Measurements from ENCODE around the gene SAMD14.
"Not testable (repeated sequence)": the region's sequence is repeated elsewhere in the genome, so short reads cannot be mapped to it uniquely, and the experiment has no call there.

Gene SAMD14

DNA sequence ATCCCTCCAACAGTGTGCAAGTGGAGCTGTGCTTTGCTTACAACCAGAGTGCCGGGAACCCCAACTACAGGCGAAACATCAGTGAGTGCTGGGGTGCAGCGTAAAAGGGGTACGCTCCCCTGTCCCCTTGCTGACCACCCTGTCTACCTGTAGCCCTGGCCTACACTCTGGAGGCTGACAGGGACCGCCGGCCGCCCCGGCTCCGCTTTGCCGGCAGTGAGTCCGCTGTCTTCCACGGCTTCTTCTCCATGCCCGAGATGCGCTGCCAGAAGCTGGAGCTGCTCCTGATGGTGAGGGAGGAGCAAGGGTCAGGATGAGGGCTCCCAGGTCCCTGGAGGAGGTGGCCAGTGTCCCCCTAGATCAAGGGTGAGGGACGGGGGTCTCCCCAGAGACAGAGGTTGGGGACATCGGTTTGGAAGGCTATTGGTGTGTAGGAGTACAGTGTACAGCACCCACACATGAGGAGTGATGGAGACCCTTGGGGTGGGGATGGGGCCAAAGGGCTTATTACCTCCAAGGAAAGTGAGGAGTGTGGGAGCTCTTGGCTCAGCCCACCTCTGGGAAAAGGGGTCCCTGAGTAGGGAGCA lies 54.4 kb downstream of the SAMD14 start:
- no peak for DNase-seq (ENCODE audit: low spot score)

- DNase-seq (ENCODE audit: low spot score): no peak
These were observed 55.7 kb downstream of the SAMD14 start for GRCh38 chr17:50074227-50074626.

GRCh38 chr17:50072925-50073324 lies 57.0 kb downstream of the SAMD14 start:
- no peak for DNase-seq (ENCODE audit: low spot score)

GRCh38 chr17:50072130-50072529 lies 57.8 kb downstream of the SAMD14 start:
- no peak for DNase-seq (ENCODE audit: low spot score)

GRCh38 chr17:50071692-50072091 lies 58.3 kb downstream of the SAMD14 start:
- no peak for DNase-seq (ENCODE audit: low spot score)

- no peak for DNase-seq (ENCODE audit: low spot score)
These were observed 58.9 kb downstream of the SAMD14 start for GRCh38 chr17:50070908-50071680.

DNA sequence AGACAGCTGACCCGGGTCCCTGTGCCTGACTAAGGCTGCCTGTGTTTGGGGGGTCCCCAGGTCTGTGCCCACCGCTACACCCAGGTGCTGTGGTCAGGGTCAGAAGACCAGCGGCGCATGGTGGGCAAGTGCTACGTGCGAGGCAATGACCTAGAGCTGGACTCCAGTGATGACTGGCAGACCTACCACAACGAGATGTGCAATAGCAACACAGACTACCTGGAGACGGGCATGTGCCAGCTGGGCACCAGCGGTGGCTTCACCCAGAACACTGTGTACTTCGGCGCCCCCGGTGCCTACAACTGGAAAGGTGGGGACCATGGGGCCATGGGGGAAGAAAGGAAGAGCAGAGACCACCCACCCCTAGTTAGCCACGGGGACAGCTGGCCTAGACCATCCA lies 62.0 kb downstream of the SAMD14 start:
- DNase-seq (ENCODE audit: low spot score): no peak

DNA sequence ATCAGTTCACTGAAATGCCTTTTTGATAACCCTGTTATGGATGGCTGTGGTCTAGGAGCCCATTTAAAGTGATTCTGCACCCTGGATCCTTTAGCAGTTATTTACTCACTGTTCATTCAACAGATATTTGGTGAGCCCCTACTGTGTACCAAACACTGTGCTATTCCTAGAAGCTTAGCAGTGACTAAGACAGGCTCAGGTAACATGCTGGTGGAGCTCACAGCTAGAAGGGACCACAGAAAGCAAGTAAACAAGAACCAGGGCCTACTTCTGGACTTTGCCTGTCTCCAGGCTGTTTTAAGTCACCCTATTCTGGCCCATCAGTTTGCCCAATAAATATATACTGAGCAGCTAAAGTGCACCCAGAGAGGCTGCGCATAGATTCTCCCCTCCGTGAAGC lies 63.0 kb downstream of the SAMD14 start:
- DNase-seq (ENCODE audit: low spot score): no peak

DNA sequence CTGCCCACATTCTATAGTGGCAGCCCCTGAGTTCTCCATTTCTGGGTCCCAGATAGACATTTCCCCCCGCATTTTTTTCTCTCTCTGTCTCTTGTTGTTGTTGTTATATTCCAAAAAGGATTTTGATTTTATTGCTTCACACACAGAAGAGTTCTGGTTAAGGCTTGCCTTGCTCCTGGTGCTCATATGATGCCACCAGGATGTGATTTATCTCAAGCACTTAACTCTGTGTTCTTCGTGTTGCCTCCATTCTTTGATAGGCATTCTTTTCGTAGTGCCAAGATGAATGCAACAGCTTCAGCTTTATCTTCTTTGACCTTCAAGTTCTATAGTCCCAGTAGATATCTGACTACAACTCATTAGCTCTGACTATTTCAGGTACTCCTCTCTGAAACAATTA lies 64.9 kb downstream of the SAMD14 start:
- DNase-seq (ENCODE audit: low spot score): no peak

GRCh38 chr17:50064253-50065001 lies 65.5 kb downstream of the SAMD14 start:
- DNase-seq (ENCODE audit: low spot score): peak; percentile 43

- no peak for DNase-seq (ENCODE audit: low spot score)
These were observed 66.3 kb downstream of the SAMD14 start for GRCh38 chr17:50063561-50064252.

DNA sequence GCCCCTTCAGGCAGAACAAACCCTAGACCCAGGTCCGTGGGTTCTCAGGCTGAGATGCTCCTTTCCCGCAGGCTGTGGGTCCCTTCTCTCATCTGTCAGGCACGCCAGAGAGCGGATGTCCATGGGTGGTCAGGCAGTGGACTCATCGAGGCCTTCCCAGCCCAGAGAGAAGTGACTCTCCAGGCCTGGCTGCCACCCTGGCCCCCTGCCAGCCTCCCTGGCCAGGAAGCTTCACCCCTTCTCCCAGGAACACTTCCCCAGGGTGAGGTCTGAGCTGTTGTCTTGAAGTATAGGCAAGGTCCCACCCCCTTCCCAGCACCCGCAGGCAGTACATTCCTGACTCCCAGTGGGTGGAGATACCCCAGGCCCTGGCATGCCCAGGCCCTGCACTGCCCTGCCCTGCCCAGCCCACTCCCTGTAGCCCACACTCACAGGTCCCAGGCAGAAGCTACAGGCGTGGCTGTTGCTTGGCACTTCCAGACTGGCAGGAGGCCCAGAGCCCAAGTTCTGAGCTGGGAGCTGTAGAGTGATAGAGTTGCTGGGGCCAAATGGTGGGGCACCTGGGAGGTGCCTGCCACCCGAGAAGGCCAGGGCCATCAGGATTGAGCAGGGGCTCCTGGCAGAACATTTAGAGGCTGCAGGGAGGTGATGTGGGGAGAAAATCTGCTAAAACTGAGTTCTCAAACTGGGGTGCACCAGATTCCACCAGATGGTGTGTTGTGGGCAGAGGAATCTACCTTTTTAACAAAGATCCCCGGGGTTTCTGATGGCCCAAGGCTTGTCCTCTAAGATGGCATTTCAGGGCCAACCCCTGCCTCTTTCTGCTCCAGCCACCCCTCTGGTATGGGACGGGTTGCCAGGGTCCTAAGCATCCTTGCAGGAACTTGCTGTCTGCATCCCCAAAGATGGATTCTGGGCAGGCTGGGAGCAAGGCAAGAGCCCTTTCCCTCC lies 67.4 kb downstream of the SAMD14 start:
- DNase-seq (ENCODE audit: low spot score): no peak

DNA sequence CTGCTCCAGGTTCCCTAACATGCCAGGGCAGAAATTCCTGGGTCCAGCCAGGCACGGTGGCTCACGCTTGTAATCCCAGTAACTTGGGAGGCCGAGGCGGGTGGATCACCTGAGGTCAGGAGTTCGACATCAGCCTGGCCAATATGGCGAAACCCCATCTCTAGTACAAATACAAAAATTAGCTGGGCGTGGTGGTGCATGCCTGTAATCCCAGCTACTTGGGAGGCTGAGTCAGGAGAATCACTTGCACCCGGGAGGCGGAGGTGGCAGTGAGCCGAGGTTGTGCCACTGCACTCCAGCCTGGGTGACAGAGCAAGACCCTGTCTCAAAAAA lies 68.3 kb downstream of the SAMD14 start:
- DNase-seq (ENCODE audit: low spot score): not testable (repeated sequence)

GRCh38 chr17:50060951-50061712 lies 68.8 kb downstream of the SAMD14 start:
- DNase-seq (ENCODE audit: low spot score): peak; percentile 54

Measured in Ammon's horn (tissue), 1 donor.